Liver (tissue), 9 donors: ENCODE data around the gene CRYGC. TPM values are rescaled to one million over a fixed set of nuclear protein-coding genes. Genes with fewer than 3 reads are reported as not detected.

Experiments
- DNase-seq: peaks from one replicate; pipeline ENCODE4 v3.0.0-alpha.2; 2017; ENCODE audit warnings: low spot score
- H3K27ac ChIP-seq, 2 donors: one replicate each; pipeline ENCODE4 v1.7.0; 2013; ENCODE audit warnings: inconsistent platforms in 2 of 2, low read length in 2 of 2, control low read depth in 1 of 2, low read depth in 1 of 2, mild to moderate bottlenecking in 1 of 2
- H3K27me3 ChIP-seq, 4 donors: one replicate each; pipeline versions ENCODE4 v1.6.1 to v1.7.0; 2013; ENCODE audit warnings: low read length in 3 of 4, inconsistent platforms in 1 of 4, mild to moderate bottlenecking in 1 of 4, moderate library complexity in 1 of 4; ENCODE audit not compliant: control insufficient read depth in 4 of 4, insufficient read depth in 4 of 4
- H3K36me3 ChIP-seq, 4 donors: one replicate each; pipeline versions ENCODE4 v1.6.1 to v1.7.0; 2013; ENCODE audit warnings: low read length in 3 of 4, mild to moderate bottlenecking in 3 of 4, low read depth in 1 of 4, moderate library complexity in 1 of 4; ENCODE audit not compliant: control insufficient read depth in 4 of 4, insufficient read depth in 3 of 4
- H3K4me1 ChIP-seq, 4 donors: one replicate each; pipeline versions ENCODE4 v1.6.1 to v1.7.0; 2013; ENCODE audit warnings: low read length in 3 of 4, mild to moderate bottlenecking in 3 of 4, moderate library complexity in 1 of 4; ENCODE audit not compliant: control insufficient read depth in 4 of 4, insufficient read depth in 4 of 4
- H3K4me3 ChIP-seq, 3 donors: one replicate each; pipeline versions ENCODE4 v1.6.1 to v1.7.0; 2013; ENCODE audit warnings: low read length in 3 of 3, control low read depth in 1 of 3, low read depth in 1 of 3, mild to moderate bottlenecking in 1 of 3
- H3K9ac ChIP-seq, 2 donors: one replicate each; pipeline ENCODE4 v1.7.0; 2013; ENCODE audit warnings: low read length in 2 of 2, mild to moderate bottlenecking in 2 of 2, moderate library complexity in 2 of 2, control low read depth in 1 of 2, low read depth in 1 of 2
- H3K9me3 ChIP-seq, 4 donors: one replicate each; pipeline versions ENCODE4 v1.6.1 to v1.7.0; 2013; ENCODE audit warnings: low read length in 3 of 4; ENCODE audit not compliant: control insufficient read depth in 4 of 4
- ATF3 ChIP-seq: IDR thresholded peaks from 2 replicates; pipeline ENCODE4 v1.6.1; 2016; ENCODE audit warnings: antibody characterized with exemption
- CTCF ChIP-seq: fragments of 150-350 bp; IDR thresholded peaks from 2 replicates; pipeline ENCODE4 v1.5.1; 2017; ENCODE audit warnings: improper control_type of control experiment, low read depth, low read length; ENCODE audit not compliant: missing input control
- EGR1 ChIP-seq, 2 donors: IDR thresholded peaks; 2 replicates each; pipeline ENCODE4 v1.6.1; 2016 to 2018; ENCODE audit warnings: antibody characterized with exemption in 2 of 2, low read depth in 2 of 2
- FOXA1 ChIP-seq: IDR thresholded peaks from 2 replicates; pipeline ENCODE4 v1.6.1; 2016; ENCODE audit warnings: antibody characterized with exemption
- FOXA2 ChIP-seq: IDR thresholded peaks from 2 replicates; pipeline ENCODE4 v1.6.1; 2016; ENCODE audit warnings: antibody characterized with exemption
- GABPA ChIP-seq, 2 donors: IDR thresholded peaks in 1 of 2; conservative IDR thresholded peaks in 1 of 2; 2 replicates each; pipeline ENCODE4 v1.6.1; 2016; ENCODE audit warnings: antibody characterized with exemption in 2 of 2, mild to moderate bottlenecking in 1 of 2, moderate library complexity in 1 of 2
- HNF4A ChIP-seq, 2 donors: conservative IDR thresholded peaks; 2 replicates each; pipeline ENCODE4 v1.6.1; 2016; ENCODE audit warnings: antibody characterized with exemption in 2 of 2, mild to moderate bottlenecking in 2 of 2
- HNF4G ChIP-seq: IDR thresholded peaks from 2 replicates; pipeline ENCODE4 v1.6.1; 2016; ENCODE audit warnings: antibody characterized with exemption
- JUND ChIP-seq, 2 donors: IDR thresholded peaks; 2 replicates each; pipeline ENCODE4 v1.6.1; 2016; ENCODE audit warnings: antibody characterized with exemption in 2 of 2
- MAX ChIP-seq: IDR thresholded peaks from 2 replicates; pipeline ENCODE4 v1.6.1; 2016; ENCODE audit warnings: antibody characterized with exemption
- NR2F2 ChIP-seq: IDR thresholded peaks from 2 replicates; pipeline ENCODE4 v1.6.1; 2016; ENCODE audit warnings: antibody characterized with exemption
- RAD21 ChIP-seq, 2 donors: IDR thresholded peaks; 2 replicates each; pipeline ENCODE4 v1.6.1; 2016; ENCODE audit warnings: antibody characterized with exemption in 2 of 2, mild to moderate bottlenecking in 2 of 2
- REST ChIP-seq: IDR thresholded peaks from 2 replicates; pipeline ENCODE4 v1.6.1; 2016; ENCODE audit warnings: antibody characterized with exemption, mild to moderate bottlenecking
- RXRA ChIP-seq, 2 donors: IDR thresholded peaks; 2 replicates each; pipeline ENCODE4 v1.6.1; 2017 to 2018; ENCODE audit warnings: antibody characterized with exemption in 2 of 2, mild to moderate bottlenecking in 1 of 2
- SP1 ChIP-seq: IDR thresholded peaks from 2 replicates; pipeline ENCODE4 v1.6.1; 2018; ENCODE audit warnings: antibody characterized with exemption, mild to moderate bottlenecking
- TAF1 ChIP-seq: conservative IDR thresholded peaks from 2 replicates; pipeline ENCODE4 v1.6.1; 2016; ENCODE audit warnings: antibody characterized with exemption, mild to moderate bottlenecking
- YY1 ChIP-seq: IDR thresholded peaks from 2 replicates; pipeline ENCODE4 v1.6.1; 2016; ENCODE audit warnings: antibody characterized with exemption, mild to moderate bottlenecking
- ZBTB33 ChIP-seq: IDR thresholded peaks from 2 replicates; pipeline ENCODE4 v1.6.1; 2016; ENCODE audit warnings: antibody characterized with exemption
- WGBS: extraction: QIAGEN DNeasy Blood & Tissue Kit; methylation state at CpG from one replicate; pipeline ENCODE4 v1.1.7; 2013; 5-methylcytosine and 5-hydroxymethylcytosine counted together
- polyA plus RNA-seq, 2 donors: library from polyadenylated mRNA; stranded (reverse) in 1 of 2; unstranded in 1 of 2; fragments of 200-250 nt in 1 of 2; fragments of >200 nt in 1 of 2; fragmentation: Nextera tagmentation in 1 of 2; extraction: Ambion mirVana in 1 of 2; gene quantifications; one replicate each; pipeline versions ENCODE4 v1.2.1 to v1.2.3, GENCODE V29; 2013 to 2015
- total RNA-seq, 2 donors: library from RNA; depleted of rRNA; stranded (reverse); fragments of >200 nt; gene quantifications; one replicate each; pipeline ENCODE4 v1.2.3, GENCODE V29; 2014
- donor health status: healthy.
- donor health status: healthy.
- donor health status: healthy.
- donor health status: healthy.
- donor health status: healthy.

The CRYGC gene
- total and polyA plus RNA-seq, 4 donors: not detected

- TF ChIP-seq ZBTB33: no peak
Measured at GRCh38 chr2:208097313-208097712, 32.3 kb downstream of the CRYGC start (continued).

GRCh38 chr2:208096080-208096479 is 33.5 kb downstream of the CRYGC start:
- H3K27ac ChIP-seq: no peak overlapping the region
- no peak for DNase-seq
- H3K9me3 ChIP-seq: no peaks in the 10 kb centered on the region
- H3K9ac ChIP-seq: no peak overlapping the region
- no peaks in the 10 kb centered on the region for H3K36me3 ChIP-seq
- WGBS: 81% methylated on average over 3 of the region's 3 CpGs
- H3K4me3 ChIP-seq: no peak overlapping the region
- no peaks in the 10 kb centered on the region for H3K27me3 ChIP-seq
- TF ChIP-seq YY1: no peak
- no peak for TF ChIP-seq JUND (IDR thresholded peaks at IDR 0.05)
- no peak for TF ChIP-seq RXRA (IDR thresholded peaks at IDR 0.05)
- TF ChIP-seq EGR1 (IDR thresholded peaks at IDR 0.05; ENCODE audit: low read depth in 2 of 2): no peak
- TF ChIP-seq HNF4G: no peak
- TF ChIP-seq ATF3: no peak
- no peak for TF ChIP-seq HNF4A (conservative IDR thresholded peaks at IDR 0.05)
- no peaks in the 10 kb centered on the region for H3K4me1 ChIP-seq

GRCh38 chr2:208093128-208093527 is 36.5 kb downstream of the CRYGC start:
- Histone ChIP-seq H3K4me3 (no peak overlapping the region), H3K27me3 (no peaks in the 10 kb centered on the region), H3K9me3 (peaks cover 0 to 3% (median 0%) of the 10 kb centered on the region in 4 donors), H3K27ac (no peak overlapping the region), H3K36me3 (no peaks in the 10 kb centered on the region), H3K9ac (no peak overlapping the region), H3K4me1 (no peaks in the 10 kb centered on the region)
- DNase-seq: no peak
- no peak for TF ChIP-seq FOXA2
- no peak for TF ChIP-seq HNF4G
- no peak for TF ChIP-seq ZBTB33
- no peak for TF ChIP-seq NR2F2
- no peak for TF ChIP-seq MAX
- no peak for TF ChIP-seq JUND (IDR thresholded peaks at IDR 0.05)
- no peak for TF ChIP-seq YY1
- no peak for TF ChIP-seq REST
- no peak for TF ChIP-seq RXRA (IDR thresholded peaks at IDR 0.05)
- TF ChIP-seq GABPA (IDR thresholded peaks at IDR 0.05 in 1 of 2, conservative IDR thresholded peaks at IDR 0.05 in 1 of 2): no peak
- TF ChIP-seq EGR1 (IDR thresholded peaks at IDR 0.05; ENCODE audit: low read depth in 2 of 2): no peak
- TF ChIP-seq HNF4A (conservative IDR thresholded peaks at IDR 0.05): no peak
- TF ChIP-seq CTCF: no peak
- TF ChIP-seq SP1: no peak
- TF ChIP-seq ATF3: no peak
- TF ChIP-seq FOXA1: no peak
- TF ChIP-seq TAF1: no peak
- TF ChIP-seq RAD21 (IDR thresholded peaks at IDR 0.05): no peak
